ENCODE data around the gene SPANXN3.
"Not testable (repeated sequence)": the region's sequence is repeated elsewhere in the genome, so short reads cannot be mapped to it uniquely, and the experiment has no call there.

Gene SPANXN3

GRCh38 chrX:143517375-143517774, at the start of gene SPANXN3:
Gene SPANXN3 (minus strand): TSS chrX:143517475. CDS start chrX:143517391, 84 bp downstream.
- not testable (repeated sequence) for DNase-seq (ENCODE audit: low read depth in 2 of 2, low spot score in 1 of 2)

GRCh38 chrX:143536176-143536575, 18.9 kb upstream of the SPANXN3 start:
- DNase-seq (ENCODE audit: low read depth in 2 of 2, low spot score in 1 of 2), result no peak

- not testable (repeated sequence) for DNase-seq (ENCODE audit: low read depth in 2 of 2, low spot score in 1 of 2)
Measured at GRCh38 chrX:143502196-143502595, 15.1 kb downstream of the SPANXN3 start.

GRCh38 chrX:143500751-143501150, 16.5 kb downstream of the SPANXN3 start:
- DNase-seq (ENCODE audit: low read depth in 2 of 2, low spot score in 1 of 2), result no peak

- DNase-seq (ENCODE audit: low read depth in 2 of 2, low spot score in 1 of 2), result no peak
Measured at GRCh38 chrX:143486105-143486504, 31.2 kb downstream of the SPANXN3 start.

- DNase-seq (ENCODE audit: low read depth in 2 of 2, low spot score in 1 of 2), result no peak
Measured at GRCh38 chrX:143476751-143477150, 40.5 kb downstream of the SPANXN3 start.

GRCh38 chrX:143472347-143472938, 44.8 kb downstream of the SPANXN3 start:
- DNase-seq (ENCODE audit: low read depth in 2 of 2, low spot score in 1 of 2), result no peak

GRCh38 chrX:143466130-143466529, 51.1 kb downstream of the SPANXN3 start:
- DNase-seq (ENCODE audit: low read depth in 2 of 2, low spot score in 1 of 2), result no peak

GRCh38 chrX:143462696-143463095, 54.6 kb downstream of the SPANXN3 start:
- no peak for DNase-seq (ENCODE audit: low read depth in 2 of 2, low spot score in 1 of 2)

- no peak for DNase-seq (ENCODE audit: low read depth in 2 of 2, low spot score in 1 of 2)
Measured at GRCh38 chrX:143461606-143462005, 55.7 kb downstream of the SPANXN3 start.
